Naive thymus-derived CD4-positive, alpha-beta T cell (primary cell): ENCODE measurements around the gene KRTAP20-3. TPM values are rescaled to one million over a fixed set of nuclear protein-coding genes. Genes with fewer than 3 reads are reported as not detected.

Experiments used
- ATAC-seq: fragments of 150-1000 bp; cut with Tn5 transposase; 2 replicates; pipeline ENCODE4 v1.10.0; 2021; ENCODE audit warnings: mild to moderate bottlenecking, moderate library complexity
- CTCF ChIA-PET: fragments of 350-600 bp; sonication (Branson Sonifier 250); formaldehyde crosslinking; loops from one replicate; lab custom pipeline; 2021; ENCODE audit warnings: antibody characterized with exemption; lab: Charles Lee
- POLR2A ChIA-PET: fragments of 350-600 bp; sonication (Branson Sonifier 250); formaldehyde crosslinking; loops from one replicate; lab custom pipeline; 2021; ENCODE audit warnings: antibody characterized with exemption, inconsistent platforms; lab: Charles Lee
- DNase-seq, 9 donors: peaks; one replicate each; pipeline versions ENCODE4 v3.0.0 to v3.0.0-alpha.2; 2020 to 2022; ENCODE audit warnings: mixed read lengths in 1 of 9
- H3K27ac ChIP-seq: one replicate; pipeline ENCODE4 v1.7.0; 2013; ENCODE audit warnings: mild to moderate bottlenecking, low read depth, low read length, moderate library complexity
- H3K27me3 ChIP-seq, 2 donors: one replicate each; pipeline ENCODE4 v1.7.0; 2013; ENCODE audit warnings: low read length in 2 of 2, mild to moderate bottlenecking in 2 of 2, moderate library complexity in 2 of 2; ENCODE audit not compliant: control insufficient read depth in 2 of 2, insufficient read depth in 2 of 2
- H3K36me3 ChIP-seq, 3 experiments: 1 replicate in 2 of 3; 2 replicates in 1 of 3; pipeline ENCODE4 v1.7.0; 2013; ENCODE audit warnings: low read length in 3 of 3, mild to moderate bottlenecking in 3 of 3, moderate library complexity in 1 of 3; ENCODE audit not compliant: insufficient read depth in 3 of 3, control insufficient read depth in 2 of 3
- H3K4me1 ChIP-seq, 2 donors: one replicate each; pipeline ENCODE4 v1.7.0; 2013; ENCODE audit warnings: low read length in 2 of 2, mild to moderate bottlenecking in 2 of 2, moderate library complexity in 1 of 2; ENCODE audit not compliant: control insufficient read depth in 2 of 2, insufficient read depth in 2 of 2
- H3K4me3 ChIP-seq: 2 replicates; pipeline ENCODE4 v1.7.0; 2013; ENCODE audit warnings: mild to moderate bottlenecking, low read length
- H3K9me3 ChIP-seq, 3 experiments: 1 replicate in 2 of 3; 2 replicates in 1 of 3; pipeline ENCODE4 v1.7.0; 2013; ENCODE audit warnings: low read length in 3 of 3; ENCODE audit not compliant: control insufficient read depth in 2 of 3
- H3K27ac Mint-ChIP-seq, 9 donors: one replicate each; pipeline ENCODE4 v1.8.0; 2020 to 2022; ENCODE audit warnings: mixed read lengths in 9 of 9, mild to moderate bottlenecking in 8 of 9, moderate library complexity in 5 of 9, inconsistent platforms in 2 of 9
- H3K27me3 Mint-ChIP-seq, 5 donors: one replicate each; pipeline ENCODE4 v1.8.0; 2021 to 2022; ENCODE audit warnings: mixed read lengths in 5 of 5, mild to moderate bottlenecking in 1 of 5
- H3K36me3 Mint-ChIP-seq, 5 donors: one replicate each; pipeline ENCODE4 v1.8.0; 2020 to 2022; ENCODE audit warnings: mixed read lengths in 5 of 5, mild to moderate bottlenecking in 3 of 5, inconsistent platforms in 1 of 5
- H3K4me1 Mint-ChIP-seq, 7 donors: one replicate each; pipeline ENCODE4 v1.8.0; 2020 to 2022; ENCODE audit warnings: mixed read lengths in 7 of 7, mild to moderate bottlenecking in 3 of 7, inconsistent platforms in 1 of 7
- H3K4me3 Mint-ChIP-seq, 10 donors: one replicate each; pipeline ENCODE4 v1.8.0; 2020 to 2022; ENCODE audit warnings: mild to moderate bottlenecking in 10 of 10, mixed read lengths in 10 of 10, moderate library complexity in 6 of 10, inconsistent platforms in 2 of 10
- H3K9me3 Mint-ChIP-seq, 11 donors: one replicate each; pipeline ENCODE4 v1.8.0; 2020 to 2022; ENCODE audit warnings: mixed read lengths in 11 of 11, mild to moderate bottlenecking in 4 of 11, inconsistent platforms in 1 of 11, moderate library complexity in 1 of 11
- intact Hi-C, 2 donors: fragments of 100-400 bp; cut with micrococcal nuclease; formaldehyde crosslinking; loops; one replicate each; pipeline ENCODE4 v1.15.1; 2023
- polyA plus RNA-seq, 2 donors: library from polyadenylated mRNA; unstranded; fragments of 300-500 nt; fragmentation: Illumina TruSeq; gene quantifications; one replicate each; pipeline ENCODE4 v1.2.3, GENCODE V29; 2021
- total RNA-seq, 6 experiments: library from RNA in 5 of 6; stranded (reverse) in 5 of 6; gene quantifications; 1 replicate in 5 of 6; 2 replicates in 1 of 6; pipeline ENCODE4 v1.2.3 and lab custom pipeline; 2021 to 2026

KRTAP20-3 gene
- total RNA-seq: not detected
- not detected for polyA plus RNA-seq
- not detected for total RNA-seq (lab: John Stamatoyannopoulos, UW)

- Mint-ChIP-seq H3K4me1 (no peaks in the 10 kb centered on the region), H3K36me3 (no peaks in the 10 kb centered on the region)
Observed at GRCh38 chr21:30642564-30642963, at the start of gene KRTAP20-3. Gene KRTAP20-3 (plus strand): TSS chr21:30642864.

GRCh38 chr21:30598802-30599201, 43.9 kb upstream of the KRTAP20-3 start, which contains the start of gene KRTAP6-2:
Gene KRTAP6-2 (minus strand): TSS chr21:30598902. CDS start chr21:30598874, 28 bp downstream.
- H3K9me3 Mint-ChIP-seq: peaks cover 0 to 17% (median 4%) of the 10 kb centered on the region in 11 donors
- ChIA-PET CTCF (no interaction called here), POLR2A (no interaction called here)
- H3K27me3 ChIP-seq: no peaks in the 10 kb centered on the region
- DNase-seq: no peak
- ATAC-seq: no peak
- no peak within 1 kb of the TSS for H3K4me3 Mint-ChIP-seq
- H3K27me3 Mint-ChIP-seq: peaks cover 0 to 14% (median 0%) of the 10 kb centered on the region in 5 donors
- no peaks in the 10 kb centered on the region for H3K36me3 Mint-ChIP-seq
- H3K9me3 ChIP-seq: no peaks in the 10 kb centered on the region
- H3K4me3 ChIP-seq: no peak within 1 kb of the TSS
- no peaks in the 10 kb centered on the region for H3K4me1 Mint-ChIP-seq
- H3K36me3 ChIP-seq: no peaks in the 10 kb centered on the region
- no peaks in the 10 kb centered on the region for H3K4me1 ChIP-seq
- no peak within 1 kb of the TSS for H3K27ac Mint-ChIP-seq
- intact Hi-C loops: no loop called here
- H3K27ac ChIP-seq: no peak within 1 kb of the TSS

More at GRCh38 chr21:30642564-30642963, at the start of gene KRTAP20-3:
- peaks cover 0 to 30% (median 5%) of the 10 kb centered on the region in 11 donors for H3K9me3 Mint-ChIP-seq
- no peaks in the 10 kb centered on the region for H3K9me3 ChIP-seq
- ChIA-PET POLR2A (no interaction called here), CTCF (no interaction called here)
- H3K36me3 ChIP-seq: no peaks in the 10 kb centered on the region
- ATAC-seq (no peak), DNase-seq (no peak)
- H3K4me1 ChIP-seq: no peaks in the 10 kb centered on the region
- peak within 1 kb of the TSS in 1 of 9 donors; percentile 11 for H3K27ac Mint-ChIP-seq
- H3K4me3 ChIP-seq: no peak within 1 kb of the TSS
- no peaks in the 10 kb centered on the region for H3K27me3 ChIP-seq
- peaks cover 0 to 29% (median 7%) of the 10 kb centered on the region in 5 donors for H3K27me3 Mint-ChIP-seq
- intact Hi-C loops: no loop called here
- H3K27ac ChIP-seq: no peak within 1 kb of the TSS
- H3K4me3 Mint-ChIP-seq: no peak within 1 kb of the TSS

- POLR2A ChIA-PET: no interaction called here
- Mint-ChIP-seq H3K9me3 (peaks cover 0 to 17% (median 4%) of the 10 kb centered on the region in 11 donors), H3K27ac (no peak within 1 kb of the TSS), H3K36me3 (no peaks in the 10 kb centered on the region), H3K4me1 (no peaks in the 10 kb centered on the region), H3K27me3 (peaks cover 0 to 14% (median 0%) of the 10 kb centered on the region in 5 donors), H3K4me3 (no peak within 1 kb of the TSS)
- H3K9me3 ChIP-seq: no peaks in the 10 kb centered on the region
- no peak within 1 kb of the TSS for H3K4me3 ChIP-seq
- no peaks in the 10 kb centered on the region for H3K27me3 ChIP-seq
- no peaks in the 10 kb centered on the region for H3K36me3 ChIP-seq
- ATAC-seq (no peak), DNase-seq (no peak)
- H3K27ac ChIP-seq: no peak within 1 kb of the TSS
- CTCF ChIA-PET: no interaction called here
- intact Hi-C loops: no loop called here
- no peaks in the 10 kb centered on the region for H3K4me1 ChIP-seq
Observed at GRCh38 chr21:30600787-30601186, 41.9 kb upstream of the KRTAP20-3 start, which contains the start of gene KRTAP22-1. Gene KRTAP22-1 (plus strand): TSS chr21:30601087.

GRCh38 chr21:30605968-30606367, 36.7 kb upstream of the KRTAP20-3 start:
- no peak overlapping the region for H3K4me3 ChIP-seq
- no peaks in the 10 kb centered on the region for H3K4me1 Mint-ChIP-seq
- H3K4me1 ChIP-seq: no peaks in the 10 kb centered on the region
- H3K27me3 Mint-ChIP-seq: peaks cover 0 to 7% (median 0%) of the 10 kb centered on the region in 5 donors
- ChIA-PET CTCF (no interaction called here), POLR2A (no interaction called here)
- no peak overlapping the region for H3K4me3 Mint-ChIP-seq
- H3K36me3 Mint-ChIP-seq: no peaks in the 10 kb centered on the region
- no peak overlapping the region for H3K27ac ChIP-seq
- H3K9me3 ChIP-seq: no peaks in the 10 kb centered on the region
- H3K27me3 ChIP-seq: no peaks in the 10 kb centered on the region
- no peak for ATAC-seq
- no peak overlapping the region for H3K27ac Mint-ChIP-seq
- no peak for DNase-seq
- H3K36me3 ChIP-seq: no peaks in the 10 kb centered on the region
- peaks cover 0 to 15% (median 6%) of the 10 kb centered on the region in 11 donors for H3K9me3 Mint-ChIP-seq
- intact Hi-C loops: no loop called here

- CTCF ChIA-PET: no interaction called here
- H3K27me3 ChIP-seq: no peaks in the 10 kb centered on the region
- no peaks in the 10 kb centered on the region for H3K4me1 Mint-ChIP-seq
- peaks cover 0 to 9% (median 1%) of the 10 kb centered on the region in 11 donors for H3K9me3 Mint-ChIP-seq
- no peaks in the 10 kb centered on the region for H3K36me3 Mint-ChIP-seq
- no peaks in the 10 kb centered on the region for H3K4me1 ChIP-seq
- H3K27me3 Mint-ChIP-seq: peaks cover 0 to 4% (median 0%) of the 10 kb centered on the region in 5 donors
- POLR2A ChIA-PET: no interaction called here
- ATAC-seq: no peak
- H3K27ac Mint-ChIP-seq: no peak overlapping the region
- no peak overlapping the region for H3K4me3 ChIP-seq
- no peak overlapping the region for H3K4me3 Mint-ChIP-seq
- intact Hi-C loops: no loop called here
- DNase-seq: no peak
- H3K9me3 ChIP-seq: no peaks in the 10 kb centered on the region
- no peak overlapping the region for H3K27ac ChIP-seq
- no peaks in the 10 kb centered on the region for H3K36me3 ChIP-seq
Observed at GRCh38 chr21:30612132-30612531, 30.5 kb upstream of the KRTAP20-3 start.

- Histone ChIP-seq H3K4me3 (no peak within 1 kb of the TSS), H3K4me1 (no peaks in the 10 kb centered on the region), H3K9me3 (no peaks in the 10 kb centered on the region), H3K27ac (no peak within 1 kb of the TSS), H3K27me3 (no peaks in the 10 kb centered on the region), H3K36me3 (no peaks in the 10 kb centered on the region)
- DNase-seq (no peak), ATAC-seq (no peak)
- Mint-ChIP-seq H3K4me1 (no peaks in the 10 kb centered on the region), H3K27ac (no peak within 1 kb of the TSS), H3K27me3 (no peaks in the 10 kb centered on the region), H3K36me3 (no peaks in the 10 kb centered on the region), H3K9me3 (peaks cover 0 to 4% (median 1%) of the 10 kb centered on the region in 11 donors), H3K4me3 (no peak within 1 kb of the TSS)
- intact Hi-C loops: no loop called here
- CTCF ChIA-PET: no interaction called here
- POLR2A ChIA-PET: no interaction called here
Observed at GRCh38 chr21:30613836-30614235, 28.8 kb upstream of the KRTAP20-3 start, which contains the start of gene KRTAP6-1. Gene KRTAP6-1 (minus strand): TSS chr21:30613930. CDS start chr21:30613904, 26 bp downstream.

GRCh38 chr21:30615199-30615598, 27.5 kb upstream of the KRTAP20-3 start:
- Histone ChIP-seq H3K27ac (no peak overlapping the region), H3K27me3 (no peaks in the 10 kb centered on the region), H3K9me3 (no peaks in the 10 kb centered on the region), H3K36me3 (no peaks in the 10 kb centered on the region), H3K4me3 (no peak overlapping the region), H3K4me1 (no peaks in the 10 kb centered on the region)
- ChIA-PET POLR2A (no interaction called here), CTCF (no interaction called here)
- no peak overlapping the region for H3K27ac Mint-ChIP-seq
- DNase-seq (no peak), ATAC-seq (no peak)
- intact Hi-C loops: no loop called here
- no peaks in the 10 kb centered on the region for H3K36me3 Mint-ChIP-seq
- H3K9me3 Mint-ChIP-seq: peaks cover 0 to 4% (median 1%) of the 10 kb centered on the region in 11 donors
- no peaks in the 10 kb centered on the region for H3K4me1 Mint-ChIP-seq
- H3K27me3 Mint-ChIP-seq: no peaks in the 10 kb centered on the region
- H3K4me3 Mint-ChIP-seq: no peak overlapping the region
